HepG2 (cell line): Measurements from ENCODE around the gene SYPL2.

Source experiments
- ATF6 ChIP-seq: sonication (generic); formaldehyde crosslinking; conservative IDR thresholded peaks from 2 replicates; pipeline ENCODE4 v1.4.0; 2020; ENCODE audit warnings: missing genetic modification reagents
- CBFB ChIP-seq: sonication (generic); formaldehyde crosslinking; IDR thresholded peaks from 2 replicates; pipeline ENCODE4 v1.4.0; 2020; ENCODE audit warnings: missing genetic modification reagents
- CTCF ChIP-seq: sonication (generic); formaldehyde crosslinking; IDR thresholded peaks from 2 replicates; pipeline ENCODE4 v1.5.0; 2020; ENCODE audit warnings: mild to moderate bottlenecking, missing genetic modification reagents, moderate library complexity
- FLYWCH1 ChIP-seq: sonication (generic); formaldehyde crosslinking; IDR thresholded peaks from 2 replicates; pipeline ENCODE4 v1.8.1; 2023; ENCODE audit warnings: mild to moderate bottlenecking, missing genetic modification reagents
- FOXP1 ChIP-seq, 2 experiments: fragments of 450-650 bp in 1 of 2; IDR thresholded peaks; 2 replicates each; pipeline ENCODE4 v1.6.1; 2017 to 2018; ENCODE audit warnings: antibody characterized with exemption in 1 of 2
- GABPA ChIP-seq, 2 experiments: IDR thresholded peaks; 2 replicates each; pipeline ENCODE4 v1.6.1; 2011 to 2016; ENCODE audit warnings: low read depth in 2 of 2, low read length in 1 of 2, missing biosample characterization in 1 of 2, missing genetic modification characterization in 1 of 2
- POLR2A ChIP-seq, 2 experiments: IDR thresholded peaks; 2 replicates each; pipeline ENCODE4 v1.6.1; 2011; ENCODE audit warnings: low read depth in 2 of 2, low read length in 2 of 2, mild to moderate bottlenecking in 1 of 2, moderate library complexity in 1 of 2; ENCODE audit not compliant: insufficient read depth in 1 of 2
- ZBTB1 ChIP-seq: sonication (generic); formaldehyde crosslinking; IDR thresholded peaks from 2 replicates; pipeline ENCODE4 v1.4.0; 2020; ENCODE audit warnings: missing genetic modification reagents, borderline replicate concordance
- ZBTB4 ChIP-seq: sonication (generic); formaldehyde crosslinking; IDR thresholded peaks from 2 replicates; pipeline ENCODE4 v1.4.0; 2020; ENCODE audit warnings: missing genetic modification reagents, mild to moderate bottlenecking, borderline replicate concordance
- ZFP36 ChIP-seq: fragments of 150-350 bp; IDR thresholded peaks from 2 replicates; pipeline ENCODE4 v1.6.1; 2018; ENCODE audit warnings: borderline replicate concordance, low read length, low read depth; ENCODE audit not compliant: partially characterized antibody
- ZNF317 ChIP-seq: sonication (generic); formaldehyde crosslinking; IDR thresholded peaks from 2 replicates; pipeline ENCODE4 v1.5.0; 2020; ENCODE audit warnings: mild to moderate bottlenecking, missing genetic modification reagents
- ZNF530 ChIP-seq: sonication (generic); formaldehyde crosslinking; IDR thresholded peaks from 2 replicates; pipeline ENCODE4 v1.5.0; 2020; ENCODE audit warnings: low read depth, mild to moderate bottlenecking, missing genetic modification reagents

- TF ChIP-seq POLR2A (IDR thresholded peaks at IDR 0.05; ENCODE audit: insufficient read depth in 1 of 2, low read depth in 2 of 2, low read length in 2 of 2), result no peak
- TF ChIP-seq ZFP36, result no peak
- no peak for TF ChIP-seq ATF6
- TF ChIP-seq CTCF (CRISPR knock-in tag), result no peak
- TF ChIP-seq ZNF317, result no peak
- no peak for TF ChIP-seq GABPA (IDR thresholded peaks at IDR 0.05; ENCODE audit: low read depth, low read length)
- no peak for TF ChIP-seq GABPA (CRISPR knock-in tag; IDR thresholded peaks at IDR 0.05; ENCODE audit: low read depth)
- TF ChIP-seq ZNF530 (CRISPR knock-in tag), result no peak
- no peak for TF ChIP-seq FLYWCH1
- TF ChIP-seq ZBTB1 (CRISPR knock-in tag), result no peak
- no peak for TF ChIP-seq CBFB
- no peak for TF ChIP-seq FOXP1 (IDR thresholded peaks at IDR 0.05)
- TF ChIP-seq FOXP1 (CRISPR knock-in tag; IDR thresholded peaks at IDR 0.05), result no peak
- no peak for TF ChIP-seq ZBTB4 (CRISPR knock-in tag)
Observed at GRCh38 chr1:109495738-109496137, 29.4 kb downstream of the SYPL2 start.
